SK-N-SH treated with all-trans-retinoic acid at 6 μM for 48 hours (cell line): ENCODE results near the gene LOXL3.

Experiments used
- CSDC2 ChIP-seq: fragments of 250-450 bp; sonication (Bioruptor Pico); IDR thresholded peaks from 2 replicates; pipeline ENCODE4 v1.5.0; 2020; ENCODE audit warnings: mild to moderate bottlenecking, moderate library complexity
- RARB ChIP-seq: fragments of 250-450 bp; sonication (Bioruptor Pico); IDR thresholded peaks from 2 replicates; pipeline ENCODE4 v1.8.0; 2021; ENCODE audit warnings: mild to moderate bottlenecking, moderate library complexity
- SNAI2 ChIP-seq: fragments of 250-450 bp; sonication (Bioruptor Pico); IDR thresholded peaks from 2 replicates; pipeline ENCODE4 v1.5.0; 2020; ENCODE audit warnings: mild to moderate bottlenecking, moderate library complexity
- TF ChIP-seq, protein P1 (sequence below): fragments of 250-450 bp; sonication (Bioruptor Pico); IDR thresholded peaks from 2 replicates; pipeline ENCODE4 v1.8.0; 2021; ENCODE audit warnings: low read depth, mild to moderate bottlenecking, moderate library complexity, borderline replicate concordance
- TF ChIP-seq, protein P2 (sequence below): fragments of 250-450 bp; sonication (Bioruptor Pico); IDR thresholded peaks from 2 replicates; pipeline ENCODE4 v1.8.0; 2020; ENCODE audit warnings: mild to moderate bottlenecking, moderate library complexity, borderline replicate concordance
- TF ChIP-seq, protein P3 (sequence below): fragments of 250-450 bp; sonication (Bioruptor Pico); IDR thresholded peaks from 2 replicates; pipeline ENCODE4 v1.5.1; 2020; ENCODE audit warnings: low read depth, mild to moderate bottlenecking, moderate library complexity

DNA sequence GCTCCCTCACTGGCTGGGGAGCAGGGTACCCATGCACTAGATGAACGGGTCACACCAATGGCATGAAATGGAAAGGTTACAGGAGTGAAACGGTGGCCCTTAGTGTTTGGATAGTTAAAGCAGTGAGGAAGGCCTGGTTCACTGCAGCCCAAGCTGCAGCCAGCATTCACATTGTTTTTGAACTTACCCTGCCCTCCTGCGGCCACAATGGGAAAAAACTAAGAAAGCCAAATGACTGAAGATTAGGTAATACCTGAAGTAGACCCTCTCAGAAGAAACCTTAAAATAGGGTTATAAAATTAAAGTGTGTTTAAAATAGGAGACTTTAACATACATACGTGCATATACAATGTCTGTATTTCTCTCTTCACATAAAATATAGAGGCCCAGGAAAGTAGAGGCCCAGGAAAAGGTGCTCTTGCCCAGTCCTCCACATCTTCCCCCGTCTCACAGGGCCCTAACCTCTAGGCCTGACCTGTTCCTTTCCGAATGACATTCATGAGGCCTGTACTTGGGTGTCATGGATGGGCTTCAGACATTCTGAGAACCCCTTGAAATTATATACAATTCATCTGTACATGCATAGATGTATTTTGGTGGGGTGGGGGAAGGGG, 34.0 kb upstream of the LOXL3 start:
- TF ChIP-seq RARB (CRISPR knock-in tag): no peak
- no peak for TF ChIP-seq CSDC2
- TF ChIP-seq SNAI2: no peak
- TF ChIP-seq, protein P1, sequence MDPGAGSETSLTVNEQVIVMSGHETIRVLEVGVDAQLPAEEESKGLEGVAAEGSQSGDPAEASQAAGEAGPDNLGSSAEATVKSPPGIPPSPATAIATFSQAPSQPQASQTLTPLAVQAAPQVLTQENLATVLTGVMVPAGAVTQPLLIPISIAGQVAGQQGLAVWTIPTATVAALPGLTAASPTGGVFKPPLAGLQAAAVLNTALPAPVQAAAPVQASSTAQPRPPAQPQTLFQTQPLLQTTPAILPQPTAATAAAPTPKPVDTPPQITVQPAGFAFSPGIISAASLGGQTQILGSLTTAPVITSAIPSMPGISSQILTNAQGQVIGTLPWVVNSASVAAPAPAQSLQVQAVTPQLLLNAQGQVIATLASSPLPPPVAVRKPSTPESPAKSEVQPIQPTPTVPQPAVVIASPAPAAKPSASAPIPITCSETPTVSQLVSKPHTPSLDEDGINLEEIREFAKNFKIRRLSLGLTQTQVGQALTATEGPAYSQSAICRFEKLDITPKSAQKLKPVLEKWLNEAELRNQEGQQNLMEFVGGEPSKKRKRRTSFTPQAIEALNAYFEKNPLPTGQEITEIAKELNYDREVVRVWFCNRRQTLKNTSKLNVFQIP: no peak
- TF ChIP-seq, protein P2, sequence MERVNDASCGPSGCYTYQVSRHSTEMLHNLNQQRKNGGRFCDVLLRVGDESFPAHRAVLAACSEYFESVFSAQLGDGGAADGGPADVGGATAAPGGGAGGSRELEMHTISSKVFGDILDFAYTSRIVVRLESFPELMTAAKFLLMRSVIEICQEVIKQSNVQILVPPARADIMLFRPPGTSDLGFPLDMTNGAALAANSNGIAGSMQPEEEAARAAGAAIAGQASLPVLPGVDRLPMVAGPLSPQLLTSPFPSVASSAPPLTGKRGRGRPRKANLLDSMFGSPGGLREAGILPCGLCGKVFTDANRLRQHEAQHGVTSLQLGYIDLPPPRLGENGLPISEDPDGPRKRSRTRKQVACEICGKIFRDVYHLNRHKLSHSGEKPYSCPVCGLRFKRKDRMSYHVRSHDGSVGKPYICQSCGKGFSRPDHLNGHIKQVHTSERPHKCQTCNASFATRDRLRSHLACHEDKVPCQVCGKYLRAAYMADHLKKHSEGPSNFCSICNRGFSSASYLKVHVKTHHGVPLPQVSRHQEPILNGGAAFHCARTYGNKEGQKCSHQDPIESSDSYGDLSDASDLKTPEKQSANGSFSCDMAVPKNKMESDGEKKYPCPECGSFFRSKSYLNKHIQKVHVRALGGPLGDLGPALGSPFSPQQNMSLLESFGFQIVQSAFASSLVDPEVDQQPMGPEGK: no peak
- TF ChIP-seq, protein P3, sequence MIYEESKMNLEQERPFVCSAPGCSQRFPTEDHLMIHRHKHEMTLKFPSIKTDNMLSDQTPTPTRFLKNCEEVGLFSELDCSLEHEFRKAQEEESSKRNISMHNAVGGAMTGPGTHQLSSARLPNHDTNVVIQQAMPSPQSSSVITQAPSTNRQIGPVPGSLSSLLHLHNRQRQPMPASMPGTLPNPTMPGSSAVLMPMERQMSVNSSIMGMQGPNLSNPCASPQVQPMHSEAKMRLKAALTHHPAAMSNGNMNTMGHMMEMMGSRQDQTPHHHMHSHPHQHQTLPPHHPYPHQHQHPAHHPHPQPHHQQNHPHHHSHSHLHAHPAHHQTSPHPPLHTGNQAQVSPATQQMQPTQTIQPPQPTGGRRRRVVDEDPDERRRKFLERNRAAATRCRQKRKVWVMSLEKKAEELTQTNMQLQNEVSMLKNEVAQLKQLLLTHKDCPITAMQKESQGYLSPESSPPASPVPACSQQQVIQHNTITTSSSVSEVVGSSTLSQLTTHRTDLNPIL (CRISPR knock-in tag): no peak
